Transverse colon (tissue), 4 donors: Measurements from ENCODE around the gene MOB3B. TPM values are rescaled to one million over a fixed set of nuclear protein-coding genes. Genes with fewer than 3 reads are reported as not detected.

Experiments used
- DNase-seq: peaks from one replicate; pipeline ENCODE4 v3.0.0-alpha.2; 2019
- H3K27ac ChIP-seq, 4 donors: fragments of 200-600 bp; sonication (generic); 2 replicates each; pipeline ENCODE4 v1.5.1; 2016 to 2018; ENCODE audit warnings: inconsistent platforms in 4 of 4
- H3K27me3 ChIP-seq: fragments of 200-600 bp; sonication (generic); 2 replicates; pipeline ENCODE4 v1.5.1; 2017; ENCODE audit warnings: inconsistent platforms
- H3K36me3 ChIP-seq, 4 donors: fragments of 200-600 bp; sonication (generic); 2 replicates each; pipeline ENCODE4 v1.5.1; 2017 to 2019; ENCODE audit warnings: inconsistent platforms in 4 of 4
- H3K4me1 ChIP-seq, 4 donors: fragments of 200-600 bp; sonication (generic); 2 replicates each; pipeline ENCODE4 v1.5.1; 2017 to 2020; ENCODE audit warnings: inconsistent platforms in 4 of 4
- H3K4me3 ChIP-seq, 4 donors: fragments of 200-600 bp; sonication (generic); 1 replicate in 1 of 4; 2 replicates in 3 of 4; pipeline versions ENCODE4 v1.5.1 to v1.6.1; 2017 to 2019; ENCODE audit warnings: inconsistent platforms in 4 of 4
- H3K9me3 ChIP-seq, 2 donors: fragments of 200-600 bp; sonication (generic); 2 replicates each; pipeline ENCODE4 v1.5.1; 2017 to 2019; ENCODE audit warnings: inconsistent platforms in 2 of 2
- CTCF ChIP-seq, 5 experiments: fragments of 200-600 bp in 3 of 5; fragments of 450-650 bp in 2 of 5; sonication (generic) in 3 of 5; IDR thresholded peaks; 1 replicate in 2 of 5; 2 replicates in 3 of 5; pipeline ENCODE4 v1.5.1; 2016 to 2017; ENCODE audit warnings: antibody characterized with exemption in 5 of 5, inconsistent platforms in 3 of 5, mild to moderate bottlenecking in 2 of 5, moderate library complexity in 1 of 5
- EP300 ChIP-seq: sonication (generic); formaldehyde crosslinking; IDR thresholded peaks from one replicate; pipeline ENCODE4 v1.6.1; 2017; ENCODE audit warnings: antibody characterized with exemption, low read depth
- POLR2A ChIP-seq: fragments of 450-650 bp; IDR thresholded peaks from one replicate; pipeline ENCODE4 v1.6.1; 2016; ENCODE audit warnings: antibody characterized with exemption, mild to moderate bottlenecking, moderate library complexity
- POLR2AphosphoS5 ChIP-seq, 3 donors: sonication (generic); formaldehyde crosslinking; IDR thresholded peaks; one replicate each; pipeline ENCODE4 v1.6.1; 2016; ENCODE audit warnings: antibody characterized with exemption in 3 of 3
- WGBS, 2 donors: methylation state at CpG; one replicate each; pipeline ENCODE4 v1.1.5; 2018; ENCODE audit warnings: low coverage in 1 of 2; 5-methylcytosine and 5-hydroxymethylcytosine counted together
- in situ Hi-C, 4 donors: fragments of 200-750 bp; cut with MboI; loops; one replicate each; pipeline versions ENCODE4 v1.15.0 to v1.15.1; 2017; ENCODE audit warnings: low sequenced_read_pairs in 3 of 4, low pct_ligation_motif_present in 1 of 4, low pct_unique_long_range_greater_than_20kb in 1 of 4
- intact Hi-C: fragments of 100-400 bp; cut with DNase I; formaldehyde crosslinking; loops from one replicate; pipeline ENCODE4 v1.15.1; 2023; ENCODE audit warnings: low total_unique reads
- total RNA-seq, 4 donors: library from RNA; depleted of rRNA; stranded (reverse); fragments of >200 nt; gene quantifications; one replicate each; pipeline ENCODE4 v1.1.0, GENCODE V29; 2016

Gene MOB3B
- total RNA-seq, 4 donors from 2014 or later, result 18.3 to 39.7 (median 29.1) TPM

DNA sequence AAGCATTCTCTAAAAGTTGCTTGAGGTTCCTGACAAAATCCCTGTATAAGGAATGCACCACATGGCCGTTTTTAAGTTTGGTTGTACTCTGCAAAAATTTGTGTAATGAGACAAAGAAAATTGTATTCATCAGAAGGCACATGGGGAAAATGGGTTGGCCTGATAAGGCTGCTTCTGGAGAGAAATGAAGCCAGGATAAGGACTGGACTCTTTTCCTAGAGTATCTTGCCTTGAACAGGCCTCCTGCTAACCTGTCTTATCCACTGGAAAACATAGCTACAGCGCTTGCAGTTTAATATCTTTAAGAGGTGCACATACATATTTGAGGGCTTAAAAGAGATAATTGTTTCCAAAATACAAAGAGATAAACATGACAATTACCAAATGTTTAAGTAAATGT is 46.9 kb downstream of the MOB3B start:
- Histone ChIP-seq H3K9me3 (no peaks in the 10 kb centered on the region), H3K27ac (no peak overlapping the region), H3K4me1 (peaks cover 0 to 14% (median 10%) of the 10 kb centered on the region in 4 donors), H3K27me3 (no peaks in the 10 kb centered on the region), H3K4me3 (no peak overlapping the region), H3K36me3 (no peaks in the 10 kb centered on the region)
- in situ Hi-C loops, result no loop called here
- no peak for DNase-seq
- no peak for TF ChIP-seq EP300
- no peak for TF ChIP-seq CTCF (IDR thresholded peaks at IDR 0.05)
- no peak for TF ChIP-seq POLR2A
- TF ChIP-seq POLR2AphosphoS5 (IDR thresholded peaks at IDR 0.05), result no peak
- WGBS, 2 donors, result 81 to 91% methylated on average over 2 of the region's 2 CpGs
- intact Hi-C loops, result no loop called here

DNA sequence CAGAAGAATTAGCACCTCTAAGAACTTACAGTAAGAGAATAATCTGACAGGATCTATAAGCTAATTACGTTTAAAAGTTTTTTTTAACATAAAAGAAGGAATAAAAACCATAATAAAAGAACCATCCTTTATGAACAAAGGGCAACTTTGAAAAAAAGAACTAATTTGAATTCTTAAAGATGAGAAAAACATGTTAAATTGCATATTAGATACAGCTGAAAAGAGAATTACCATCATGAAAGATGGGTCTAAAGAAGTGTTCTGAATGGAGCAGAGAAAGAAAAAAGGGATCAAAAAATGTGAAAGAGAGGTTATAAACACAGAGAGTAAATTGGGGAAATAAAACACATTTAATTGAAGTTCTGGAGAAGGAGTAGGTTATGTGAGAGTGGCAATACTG is 51.3 kb downstream of the MOB3B start:
- no peaks in the 10 kb centered on the region for H3K9me3 ChIP-seq
- TF ChIP-seq EP300, result no peak
- no peak for TF ChIP-seq CTCF (IDR thresholded peaks at IDR 0.05)
- no peak for TF ChIP-seq POLR2AphosphoS5 (IDR thresholded peaks at IDR 0.05)
- H3K4me3 ChIP-seq, result no peak overlapping the region
- H3K36me3 ChIP-seq, result no peaks in the 10 kb centered on the region
- in situ Hi-C loops, result no loop called here
- H3K27ac ChIP-seq, result no peak overlapping the region
- H3K27me3 ChIP-seq, result no peaks in the 10 kb centered on the region
- no peak for DNase-seq
- intact Hi-C loops, result no loop called here
- 69 to 88% methylated on average over 1 of the region's 1 CpG for WGBS, 2 donors
- peaks cover 0 to 13% (median 5%) of the 10 kb centered on the region in 4 donors for H3K4me1 ChIP-seq

- no peak for DNase-seq
- no peaks in the 10 kb centered on the region for H3K36me3 ChIP-seq
- intact Hi-C loops, result no loop called here
- H3K27ac ChIP-seq, result no peak overlapping the region
- H3K4me3 ChIP-seq, result no peak overlapping the region
- TF ChIP-seq POLR2AphosphoS5 (IDR thresholded peaks at IDR 0.05), result no peak
- no peak for TF ChIP-seq EP300
- no peak for TF ChIP-seq POLR2A
- TF ChIP-seq CTCF (IDR thresholded peaks at IDR 0.05), result no peak
- H3K4me1 ChIP-seq, result peaks cover 0 to 20% (median 8%) of the 10 kb centered on the region in 4 donors
- H3K27me3 ChIP-seq, result no peaks in the 10 kb centered on the region
- in situ Hi-C loops, result no loop called here
- no peaks in the 10 kb centered on the region for H3K9me3 ChIP-seq
- WGBS, 2 donors, result 94% methylated on average over 3 to 6 of the region's 6 CpGs
Measured at GRCh38 chr9:27476870-27477515, 52.6 kb downstream of the MOB3B start.

DNA sequence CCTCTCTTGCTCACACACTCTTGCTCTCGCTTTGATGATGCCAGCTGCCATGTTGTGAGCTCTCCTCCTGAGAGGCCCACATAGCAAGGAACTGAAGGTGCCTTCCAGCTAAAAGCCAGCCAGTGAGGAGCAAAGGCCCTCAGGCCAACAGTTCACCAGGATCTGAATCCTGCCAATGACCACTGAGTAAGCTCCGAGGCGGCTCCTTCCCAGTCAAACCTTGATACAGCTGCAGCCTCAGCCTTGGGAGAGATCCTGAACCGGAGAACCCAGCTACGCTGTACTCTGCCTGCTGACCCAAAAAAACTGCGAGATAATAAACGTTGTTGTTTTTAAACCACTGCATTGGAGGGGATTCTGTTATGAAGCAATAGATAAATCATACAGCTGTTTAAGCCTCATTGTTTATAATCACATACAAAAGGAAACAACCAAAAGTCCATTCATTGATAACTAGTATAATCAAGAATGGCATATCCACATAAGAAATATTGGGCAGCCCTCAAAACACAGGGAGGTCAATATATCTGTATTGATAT is 54.5 kb downstream of the MOB3B start:
- peaks cover 0 to 30% (median 16%) of the 10 kb centered on the region in 4 donors for H3K4me1 ChIP-seq
- H3K4me3 ChIP-seq, result no peak overlapping the region
- H3K36me3 ChIP-seq, result no peaks in the 10 kb centered on the region
- 79 to 87% methylated on average over 3 to 7 of the region's 7 CpGs for WGBS, 2 donors
- TF ChIP-seq POLR2A (no peak), CTCF (IDR thresholded peaks at IDR 0.05) (no peak), EP300 (no peak), POLR2AphosphoS5 (IDR thresholded peaks at IDR 0.05) (no peak)
- no peaks in the 10 kb centered on the region for H3K27me3 ChIP-seq
- H3K27ac ChIP-seq, result peak overlapping the region in 2 of 4 donors; percentile 2 to 41
- intact Hi-C loops, result no loop called here
- no peaks in the 10 kb centered on the region for H3K9me3 ChIP-seq
- DNase-seq, result no peak
- in situ Hi-C loops, result no loop called here
